Effector CD4-positive, alpha-beta T cell (primary cell): Measurements from ENCODE around the gene KLF2.
"Not testable (repeated sequence)": the region's sequence is repeated elsewhere in the genome, so short reads cannot be mapped to it uniquely, and the experiment has no call there.

ENCODE experiments used
- DNase-seq: peaks from one replicate; pipeline ENCODE4 v3.0.0-alpha.2; 2020
- total RNA-seq: gene quantifications from one replicate; lab custom pipeline; 2026; lab: John Stamatoyannopoulos, UW

Gene KLF2
- 1,078 reads per million, percentile 99 among the genes with 10 or more reads in this experiment for total RNA-seq

DNA sequence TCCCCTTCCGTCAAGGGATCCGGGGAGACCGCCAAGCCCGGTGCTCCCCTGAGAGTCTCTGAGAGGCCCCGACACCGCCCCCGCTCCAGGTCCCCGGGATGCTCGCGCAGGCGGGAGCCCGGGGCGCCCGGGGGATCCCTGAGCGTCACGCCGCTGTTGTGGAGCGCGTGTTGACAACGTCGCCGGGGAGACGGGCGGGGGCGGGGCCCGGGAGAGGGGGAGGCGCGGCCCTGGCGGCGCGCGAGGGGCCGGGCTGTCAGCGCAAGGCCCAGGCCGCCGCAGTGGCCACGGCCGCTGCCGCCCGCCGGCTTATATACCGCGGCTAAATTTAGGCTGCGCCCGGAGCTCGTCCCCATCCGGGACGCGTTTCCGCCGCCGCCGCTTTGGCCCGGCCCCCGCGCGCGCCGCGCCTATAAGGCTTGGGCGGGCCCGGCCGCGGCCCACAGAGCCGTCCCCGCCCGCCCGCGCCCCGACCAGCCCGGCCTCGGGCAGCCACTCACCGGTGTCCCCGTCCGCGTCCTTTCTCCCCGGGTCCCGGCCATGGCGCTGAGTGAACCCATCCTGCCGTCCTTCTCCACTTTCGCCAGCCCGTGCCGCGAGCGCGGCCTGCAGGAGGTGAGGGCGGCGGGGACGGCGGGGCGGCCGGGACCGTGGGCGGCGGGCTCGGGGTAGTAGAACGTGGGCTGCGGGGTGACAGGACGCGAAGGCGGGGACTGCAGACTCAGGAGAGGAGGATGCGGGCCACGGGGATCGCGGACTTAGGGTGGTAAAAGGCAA is at the start of gene KLF2:
KLF2 (plus strand) TSS at position 443 of the 777 bp plus-strand sequence; CDS start at position 541, 98 bp downstream.
- peak; percentile 92 for DNase-seq

- no peak for DNase-seq
These were observed 44.3 kb upstream of the KLF2 start for GRCh38 chr19:16280306-16280705.

DNA sequence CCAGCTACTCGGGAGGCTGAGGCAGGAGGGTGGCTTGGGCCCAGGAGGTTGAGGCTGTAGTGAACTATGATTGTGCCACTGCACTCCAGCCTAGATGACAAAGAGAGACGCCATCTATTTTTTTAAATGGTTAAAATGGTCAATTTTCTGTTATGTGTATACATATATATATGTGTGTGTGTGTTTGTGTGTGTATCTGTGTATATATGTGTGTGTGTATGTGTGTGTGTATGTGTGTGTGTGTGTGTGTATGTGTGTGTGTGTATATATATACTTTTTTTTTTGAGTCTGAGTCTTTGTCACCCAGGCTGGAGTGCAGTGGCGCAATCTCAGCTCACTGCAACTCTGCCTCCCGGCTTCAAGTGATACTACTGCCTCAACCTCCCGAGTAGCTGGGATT is 42.9 kb upstream of the KLF2 start:
- DNase-seq = no peak

DNA sequence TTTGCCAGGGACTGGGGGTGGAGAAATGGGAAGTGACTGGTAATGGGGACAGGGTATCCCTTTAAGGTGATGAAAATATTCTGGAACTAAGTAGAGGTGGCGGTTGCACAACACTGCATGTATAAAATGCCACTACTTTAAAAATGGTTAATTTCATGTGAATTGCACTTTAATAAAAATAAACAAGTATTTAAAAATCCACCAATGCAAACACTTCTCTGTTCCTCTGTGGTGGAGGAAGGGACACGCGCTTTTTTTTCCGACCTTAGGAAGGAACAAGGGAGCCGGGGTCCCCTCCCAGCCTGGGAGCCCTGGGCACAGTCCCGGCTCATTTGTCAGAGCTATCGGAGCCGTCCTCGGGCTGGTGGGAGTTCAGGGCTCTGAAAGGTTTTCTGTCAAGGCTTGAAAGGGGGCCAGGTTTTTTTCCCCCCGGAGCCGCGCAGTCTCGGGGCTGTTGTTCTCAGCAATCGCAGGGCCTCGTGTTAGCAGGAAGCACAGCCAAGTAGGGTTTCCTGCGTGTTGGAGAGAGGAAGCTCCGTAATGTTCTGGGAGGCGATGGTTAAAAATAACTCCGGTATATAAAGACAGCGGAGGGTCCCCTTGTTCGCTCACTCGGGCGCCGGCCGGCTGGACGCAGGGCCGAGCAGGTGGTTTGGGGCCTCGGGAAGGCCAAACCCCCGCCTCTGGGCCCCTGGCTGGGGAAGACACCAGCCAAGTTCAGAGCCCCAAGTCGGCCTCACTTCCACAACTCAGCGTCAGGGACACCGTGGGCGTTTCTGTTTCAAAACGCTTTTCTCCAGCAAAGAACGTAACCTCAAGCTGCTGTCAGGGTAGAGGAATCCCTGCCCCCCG is 41.2 kb upstream of the KLF2 start:
- peak; percentile 19 for DNase-seq

DNA sequence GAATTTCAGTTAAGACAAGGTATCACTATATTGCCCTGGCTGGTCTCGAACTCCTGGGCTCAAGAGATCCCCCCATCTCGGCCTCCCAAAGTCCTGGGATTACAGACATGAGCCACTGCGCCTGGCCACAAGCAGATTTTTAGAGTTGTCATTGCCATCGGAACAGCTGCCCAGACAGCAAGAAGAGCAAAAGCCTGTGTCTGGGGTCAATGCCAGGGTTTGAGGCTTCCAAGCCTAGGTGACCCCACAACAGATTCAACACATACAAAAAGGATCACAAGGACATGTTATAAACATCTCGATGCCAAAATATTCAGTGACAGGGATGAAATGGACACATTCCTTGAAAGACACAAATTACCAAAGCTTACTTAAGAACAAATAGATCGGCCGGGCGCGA is 40.1 kb upstream of the KLF2 start:
- DNase-seq = no peak

- DNase-seq = not testable (repeated sequence)
These were observed 39.5 kb upstream of the KLF2 start for GRCh38 chr19:16285079-16285478.

DNA sequence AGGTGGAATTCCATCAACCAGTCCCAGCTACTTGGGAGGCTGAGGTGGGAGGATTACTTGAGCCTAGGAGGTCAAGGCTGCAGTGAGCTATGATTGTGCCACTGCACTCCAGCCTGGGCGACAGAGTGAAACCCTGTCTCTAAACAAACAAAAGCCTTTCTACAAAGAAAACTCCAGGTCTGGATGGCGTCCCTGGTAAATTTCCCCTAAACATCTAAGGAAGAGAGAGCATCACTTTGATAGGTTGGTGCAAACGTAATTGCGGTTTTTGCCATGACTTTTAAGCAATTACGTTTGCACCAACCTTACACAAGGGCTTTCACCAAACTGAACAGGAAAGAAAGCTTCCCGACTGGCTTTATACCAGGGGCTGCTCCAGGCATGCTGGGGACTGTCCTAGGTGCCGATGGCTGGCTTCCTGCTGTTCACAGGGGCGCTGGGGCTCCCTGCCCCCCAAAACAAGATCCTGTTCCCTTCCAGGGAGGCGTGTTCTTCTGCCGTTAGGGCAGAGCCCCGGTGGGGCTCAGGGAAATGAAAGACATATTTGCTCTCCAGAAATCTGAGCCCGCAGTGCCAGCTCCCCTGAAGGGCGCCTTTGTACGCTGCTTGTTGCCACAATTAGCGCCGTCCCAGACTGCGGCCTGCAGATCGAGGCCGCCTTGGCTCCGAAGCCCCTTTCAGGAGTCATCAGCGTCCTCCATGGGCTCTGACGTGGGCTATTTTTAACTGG is 38.7 kb upstream of the KLF2 start:
- DNase-seq = no peak

DNA sequence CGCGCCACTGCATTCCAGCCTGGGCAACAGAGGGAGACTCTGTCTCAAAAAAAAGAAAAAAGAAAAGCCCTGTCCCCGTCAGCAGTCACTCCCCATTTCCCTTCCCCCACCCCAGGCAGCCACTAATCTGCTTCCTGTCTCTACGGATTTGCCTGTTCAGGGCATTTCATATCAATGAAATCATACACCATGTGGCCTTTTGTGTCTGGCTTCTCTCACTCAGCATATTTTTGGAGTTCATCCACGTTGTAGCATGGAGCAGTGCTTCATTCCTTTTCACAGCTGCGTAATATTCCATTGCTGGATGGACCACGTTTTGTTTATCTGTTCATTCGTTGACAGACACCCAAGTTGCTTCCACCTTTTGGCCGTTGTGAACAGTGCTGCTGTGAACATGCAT is 36.1 kb upstream of the KLF2 start:
- DNase-seq = no peak

DNA sequence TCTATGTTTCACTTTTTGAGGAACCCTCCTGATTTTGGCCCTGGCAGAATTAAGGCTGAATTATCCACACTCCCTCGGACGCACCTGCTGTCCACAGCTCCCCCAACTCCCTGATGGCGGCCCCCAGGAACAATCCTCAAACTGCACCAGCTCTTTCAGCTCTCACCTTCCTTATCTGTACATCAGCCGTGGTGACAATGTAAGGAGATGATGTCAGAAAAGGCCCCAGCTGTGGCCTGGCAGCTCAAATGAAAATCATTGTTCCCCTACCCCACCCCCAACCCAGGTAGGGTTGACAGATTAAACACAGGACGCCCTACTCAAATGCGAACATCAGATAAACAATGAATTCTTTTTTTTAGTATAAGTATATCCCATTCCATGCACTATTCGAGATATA is 35.0 kb upstream of the KLF2 start:
- DNase-seq = no peak

GRCh38 chr19:16290692-16291091 is 33.9 kb upstream of the KLF2 start:
- no peak for DNase-seq

DNA sequence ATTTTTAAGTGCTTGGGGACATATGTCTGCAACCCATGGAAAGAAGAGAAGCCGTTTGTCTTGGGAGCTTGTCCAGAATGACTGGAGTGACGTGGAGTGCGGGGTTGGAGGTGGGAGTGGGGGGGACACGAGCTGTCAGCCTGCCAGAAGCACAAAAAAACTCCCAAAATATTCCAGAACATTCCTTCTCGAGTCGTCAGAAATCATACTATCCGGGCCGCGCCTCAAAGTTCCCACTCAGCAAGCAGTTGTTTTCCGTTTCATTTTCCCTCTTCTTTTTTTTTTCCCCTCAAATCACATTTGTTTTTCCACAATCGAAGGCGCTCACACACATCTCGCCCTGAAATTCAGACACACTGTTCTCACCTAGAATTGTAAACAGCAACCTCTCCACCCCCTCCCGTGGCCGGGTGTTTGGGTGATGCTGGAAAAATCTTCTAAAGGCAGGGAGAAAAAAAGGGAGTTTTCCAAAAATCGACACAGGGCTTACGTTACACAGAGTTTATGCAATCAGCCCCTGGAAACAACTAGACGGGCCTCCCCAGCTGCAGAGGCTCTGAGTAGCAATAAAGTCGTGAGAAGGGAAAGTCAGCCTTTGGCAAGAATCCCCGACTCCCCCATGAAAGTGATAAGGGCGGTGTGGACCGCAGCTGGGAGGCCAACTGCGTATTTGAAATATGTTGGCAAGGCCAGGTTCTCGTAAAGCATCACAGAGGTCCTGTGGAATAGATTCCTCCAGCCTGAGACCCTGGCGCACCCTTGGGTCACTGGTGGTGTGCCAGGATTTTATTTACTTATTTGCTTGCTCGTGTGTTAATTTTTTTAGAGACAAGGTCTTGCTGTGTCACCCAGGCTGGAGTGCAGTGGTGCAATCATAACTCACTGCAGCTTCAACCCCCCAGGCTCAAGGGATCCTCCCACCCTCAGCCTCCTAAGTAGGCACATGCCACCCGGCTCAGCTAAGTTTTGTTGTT is 31.2 kb upstream of the KLF2 start:
- no peak for DNase-seq

- DNase-seq = no peak
These were observed 29.6 kb upstream of the KLF2 start for GRCh38 chr19:16295057-16295456.

GRCh38 chr19:16296713-16297112 is 27.9 kb upstream of the KLF2 start:
- DNase-seq = no peak

DNA sequence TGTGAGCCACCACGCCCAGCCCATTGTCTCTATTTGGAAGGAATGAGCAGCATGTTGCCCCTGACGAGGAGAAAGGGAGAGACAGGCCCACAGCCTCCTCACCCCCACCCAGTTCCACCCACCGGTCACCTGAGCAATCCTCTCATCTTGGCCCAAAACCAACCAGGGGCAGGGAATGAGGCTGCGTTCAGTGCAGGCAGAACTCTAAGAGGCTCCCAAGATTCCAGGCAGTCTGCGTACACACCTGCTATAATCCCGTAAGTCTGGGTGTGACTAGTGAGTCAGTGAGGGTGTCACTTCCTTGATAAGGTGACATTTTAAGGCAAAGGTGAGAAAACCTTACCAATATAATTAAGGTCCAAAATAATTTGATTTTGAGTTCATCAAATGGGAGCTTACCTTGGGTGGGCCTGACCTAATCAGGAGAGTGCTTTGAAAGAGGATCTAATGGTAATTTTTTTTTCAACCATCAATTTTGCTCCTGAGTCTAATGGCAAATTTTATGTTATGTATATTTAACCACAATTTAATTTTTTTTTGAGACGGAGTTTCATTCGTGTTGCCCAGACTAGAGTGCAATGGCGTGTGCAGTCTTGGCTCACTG is 26.9 kb upstream of the KLF2 start:
- DNase-seq = no peak

GRCh38 chr19:16298334-16298733 is 26.3 kb upstream of the KLF2 start:
- no peak for DNase-seq

DNA sequence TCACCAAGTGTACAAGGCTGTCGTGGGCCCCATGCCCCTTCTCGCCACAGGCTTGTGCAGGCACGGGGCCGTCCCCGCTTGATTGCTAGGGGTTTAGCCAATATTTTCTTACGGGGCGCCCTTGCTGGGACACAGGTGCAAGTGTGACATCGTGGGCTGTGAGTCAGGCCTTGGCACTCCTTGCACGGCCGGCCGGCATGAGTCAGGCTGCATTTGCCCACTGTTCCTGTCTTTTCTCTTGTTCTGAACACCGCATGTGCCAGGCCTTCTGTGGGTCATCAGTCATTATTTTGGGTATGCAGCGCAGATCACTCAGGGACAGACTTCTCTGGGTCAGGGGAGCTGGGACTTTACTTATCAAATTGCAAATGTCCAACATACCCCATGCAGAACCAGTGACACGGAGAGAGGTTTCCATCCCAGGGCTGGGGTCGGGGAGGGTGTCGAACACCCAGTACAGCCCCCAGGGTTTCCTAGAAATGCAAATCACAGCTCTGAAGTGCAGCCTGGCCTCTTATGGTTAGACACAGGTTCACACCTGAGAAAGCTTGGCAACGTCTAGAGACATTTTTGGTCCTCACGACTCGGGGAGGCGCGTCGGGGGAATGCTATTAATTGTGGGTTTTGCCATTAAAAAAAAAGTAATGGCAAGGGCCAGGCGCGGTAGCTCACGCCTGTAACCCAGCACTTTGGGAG is 22.5 kb upstream of the KLF2 start:
- DNase-seq = no peak

- no peak for DNase-seq
These were observed 20.9 kb upstream of the KLF2 start for GRCh38 chr19:16303755-16304154.

GRCh38 chr19:16304511-16304910 is 20.1 kb upstream of the KLF2 start:
- not testable (repeated sequence) for DNase-seq

DNA sequence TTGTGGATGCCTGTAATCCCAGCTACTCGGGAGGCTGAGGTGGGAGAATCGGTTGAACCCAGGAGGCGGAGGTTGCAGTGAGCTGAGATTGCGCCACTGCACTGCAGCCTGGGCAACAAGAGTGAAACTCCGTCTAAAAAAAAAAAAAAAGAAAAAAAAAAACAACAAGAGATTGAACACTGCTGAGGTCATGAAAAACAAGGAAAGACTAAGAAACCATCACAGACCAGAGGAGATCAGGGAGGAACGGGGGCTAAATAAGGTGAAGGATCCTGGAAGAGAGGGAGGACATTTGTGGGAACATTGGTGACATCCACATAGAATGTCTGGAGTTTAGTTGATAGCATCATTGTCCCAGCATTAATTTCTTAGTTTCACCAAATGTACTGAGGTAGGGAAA is 19.6 kb upstream of the KLF2 start:
- DNase-seq = not testable (repeated sequence)

DNA sequence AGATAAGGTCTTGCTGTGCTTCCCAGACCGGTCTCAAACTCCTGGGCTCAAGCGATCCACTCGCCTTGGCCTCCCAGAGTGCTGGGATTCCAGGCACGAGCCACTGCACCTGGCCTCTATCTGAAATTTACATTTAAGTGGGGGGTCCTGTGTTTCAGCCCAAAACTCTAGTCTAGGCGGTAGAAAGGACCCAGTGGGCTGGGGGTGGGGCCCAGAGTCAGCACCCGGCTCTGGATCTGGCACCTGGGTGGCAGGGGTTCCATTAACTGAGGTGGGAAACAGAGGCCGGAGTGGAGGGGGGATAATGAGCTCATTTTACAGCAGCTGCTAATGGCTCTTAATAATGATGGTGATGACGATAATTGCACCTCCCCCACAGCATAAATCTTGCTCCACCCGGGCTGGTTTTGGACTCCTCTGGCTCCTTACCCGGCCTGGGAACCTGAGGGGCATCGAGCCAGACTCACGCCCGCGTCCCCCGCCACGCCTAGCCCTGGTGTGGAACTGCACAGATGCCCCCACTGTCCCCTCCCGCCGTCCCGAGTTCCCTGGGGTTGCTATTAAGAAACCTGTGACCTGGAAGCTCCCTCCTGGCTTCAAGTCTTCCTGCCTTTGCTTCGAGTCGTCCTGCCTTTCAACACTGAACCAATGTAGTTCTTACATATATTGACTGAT is 17.8 kb upstream of the KLF2 start:
- DNase-seq = no peak
